Spleen (tissue), 11 donors: Measurements from ENCODE around the gene RECK. TPM values are rescaled to one million over a fixed set of nuclear protein-coding genes. Genes with fewer than 3 reads are reported as not detected.

Source experiments
- DNase-seq: peaks from one replicate; pipeline ENCODE4 v3.0.0-alpha.2; 2020
- H3K27ac ChIP-seq, 8 donors: fragments of 200-600 bp; sonication (generic) in 7 of 8; 1 replicate in 4 of 8; 2 replicates in 4 of 8; pipeline versions ENCODE4 v1.5.0 to v1.8.0; 2016 to 2021; ENCODE audit warnings: inconsistent platforms in 4 of 8, mild to moderate bottlenecking in 4 of 8, moderate library complexity in 1 of 8
- H3K27me3 ChIP-seq, 7 donors: fragments of 200-600 bp; sonication (generic) in 6 of 7; replicated peaks in 1 of 7; 1 replicate in 4 of 7; 2 replicates in 3 of 7; pipeline versions ENCODE4 v1.5.0 to v1.8.0; 2016 to 2021; ENCODE audit warnings: inconsistent platforms in 3 of 7, mild to moderate bottlenecking in 1 of 7
- H3K36me3 ChIP-seq, 6 donors: fragments of 200-600 bp; sonication (generic) in 5 of 6; 1 replicate in 4 of 6; 2 replicates in 2 of 6; pipeline versions ENCODE4 v1.5.0 to v1.8.0; 2016 to 2021; ENCODE audit warnings: inconsistent platforms in 2 of 6
- H3K4me1 ChIP-seq, 6 donors: fragments of 200-600 bp; sonication (generic) in 5 of 6; 1 replicate in 3 of 6; 2 replicates in 3 of 6; pipeline versions ENCODE4 v1.5.0 to v1.8.0; 2016 to 2021; ENCODE audit warnings: inconsistent platforms in 3 of 6
- H3K4me3 ChIP-seq, 8 donors: fragments of 200-600 bp; sonication (generic) in 7 of 8; 1 replicate in 4 of 8; 2 replicates in 4 of 8; pipeline versions ENCODE4 v1.5.0 to v1.8.0; 2016 to 2021; ENCODE audit warnings: inconsistent platforms in 4 of 8, mild to moderate bottlenecking in 4 of 8, moderate library complexity in 2 of 8
- H3K9me3 ChIP-seq, 8 donors: fragments of 200-600 bp; sonication (generic) in 7 of 8; 1 replicate in 4 of 8; 2 replicates in 4 of 8; pipeline versions ENCODE4 v1.5.0 to v1.8.0; 2016 to 2021; ENCODE audit warnings: inconsistent platforms in 4 of 8
- CTCF ChIP-seq, 11 experiments: fragments of 200-600 bp in 7 of 11; fragments of 450-650 bp in 4 of 11; sonication (generic) in 4 of 11; IDR thresholded peaks in 8 of 11; conservative IDR thresholded peaks in 3 of 11; 1 replicate in 7 of 11; 2 replicates in 4 of 11; pipeline versions ENCODE4 v1.4.0 to v1.8.0; 2016 to 2021; ENCODE audit warnings: antibody characterized with exemption in 11 of 11, inconsistent platforms in 4 of 11, mild to moderate bottlenecking in 1 of 11
- POLR2A ChIP-seq, 3 donors: fragments of 450-650 bp; IDR thresholded peaks; one replicate each; pipeline ENCODE4 v1.5.1; 2017; ENCODE audit warnings: antibody characterized with exemption in 3 of 3, mild to moderate bottlenecking in 1 of 3
- POLR2AphosphoS5 ChIP-seq, 3 donors: sonication (generic); formaldehyde crosslinking; IDR thresholded peaks; one replicate each; pipeline ENCODE4 v1.5.1; 2017; ENCODE audit warnings: antibody characterized with exemption in 3 of 3
- WGBS, 5 donors: extraction: QIAGEN DNeasy Blood & Tissue Kit in 3 of 5; methylation state at CpG; one replicate each; pipeline versions ENCODE4 v1.1.5 to v1.1.7; 2013 to 2018; 5-methylcytosine and 5-hydroxymethylcytosine counted together
- intact Hi-C: fragments of 100-400 bp; cut with DNase I; formaldehyde crosslinking; loops from one replicate; pipeline ENCODE4 v1.15.0; 2023; ENCODE audit warnings: low total_unique reads
- polyA plus RNA-seq, 3 donors: library from polyadenylated mRNA; stranded (reverse); fragments of 200-250 nt; gene quantifications; one replicate each; pipeline ENCODE4 v1.2.1, GENCODE V29; 2013
- total RNA-seq, 7 donors: library from RNA; depleted of rRNA in 3 of 7; stranded (reverse); fragments of >200 nt in 3 of 7; fragmentation: NEBNext Ultra II Directional in 4 of 7; extraction: Animal tissue kit (Norgen Biotek cat#: 25700) in 4 of 7; gene quantifications; one replicate each; pipeline versions ENCODE4 v1.1.0 to v1.2.1, GENCODE V29; 2016 to 2021
- donor health status: healthy with polysubstance abuse.
- donor health status: DM: no; HTN: no; CAD: no; lungs with moderate emphysema.
- donor health status: DM: no; HTN: no; CAD: no.
- donor health status: Bipolar disorder and iron deficiency.
- donor health status: healthy.
- donor health status: DM: no; HTN: no; CAD: no.
- donor health status: DM: yes; HTN: yes; CAD: no.

The RECK gene
- total and polyA plus RNA-seq, 10 donors = 2.7 to 16.0 (median 9.8) TPM

- 88 to 100% (median 96%) methylated on average over 2 of the region's 2 CpGs for WGBS, 5 donors
- Histone ChIP-seq H3K4me3 (no peak overlapping the region), H3K27ac (no peak overlapping the region), H3K9me3 (no peaks in the 10 kb centered on the region), H3K36me3 (peaks cover 0 to 63% (median 9%) of the 10 kb centered on the region in 6 donors), H3K4me1 (peaks cover 0 to 4% (median 0%) of the 10 kb centered on the region in 6 donors), H3K27me3 (no peaks in the 10 kb centered on the region)
- no peak for DNase-seq
- TF ChIP-seq POLR2A (IDR thresholded peaks at IDR 0.05) (no peak), CTCF (IDR thresholded peaks at IDR 0.05 in 8 of 11, conservative IDR thresholded peaks at IDR 0.05 in 3 of 11) (no peak), POLR2AphosphoS5 (IDR thresholded peaks at IDR 0.05) (no peak)
- intact Hi-C loops = no loop called here
Observed at GRCh38 chr9:36118201-36118600, 81.5 kb downstream of the RECK start.

DNA sequence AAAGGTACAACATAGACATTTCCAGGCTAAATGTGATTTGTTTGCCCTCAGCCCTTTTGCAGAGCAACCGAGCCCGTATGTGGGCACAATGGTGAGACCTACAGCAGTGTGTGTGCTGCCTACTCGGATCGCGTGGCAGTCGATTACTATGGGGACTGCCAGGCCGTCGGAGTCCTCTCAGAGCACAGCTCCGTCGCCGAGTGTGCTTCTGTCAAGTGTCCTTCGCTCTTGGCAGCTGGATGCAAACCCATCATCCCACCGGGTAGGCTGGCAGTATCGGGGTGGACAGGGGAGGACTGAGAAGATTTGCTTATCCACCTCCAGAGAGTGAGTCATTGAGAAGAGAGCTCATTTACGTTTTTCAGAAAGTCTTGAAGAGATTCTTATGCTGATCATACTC is 82.0 kb downstream of the RECK start:
- intact Hi-C loops = no loop called here
- H3K9me3 ChIP-seq = no peaks in the 10 kb centered on the region
- 92 to 95% (median 93%) methylated on average over 15 of the region's 15 CpGs for WGBS, 5 donors
- no peak overlapping the region for H3K4me3 ChIP-seq
- TF ChIP-seq CTCF (IDR thresholded peaks at IDR 0.05 in 8 of 11, conservative IDR thresholded peaks at IDR 0.05 in 3 of 11) (no peak), POLR2AphosphoS5 (IDR thresholded peaks at IDR 0.05) (no peak), POLR2A (IDR thresholded peaks at IDR 0.05) (no peak)
- no peak overlapping the region for H3K27ac ChIP-seq
- peaks cover 0 to 9% (median 0%) of the 10 kb centered on the region in 6 donors for H3K4me1 ChIP-seq
- DNase-seq = no peak
- peaks cover 0 to 67% (median 9%) of the 10 kb centered on the region in 6 donors for H3K36me3 ChIP-seq
- no peaks in the 10 kb centered on the region for H3K27me3 ChIP-seq

DNA sequence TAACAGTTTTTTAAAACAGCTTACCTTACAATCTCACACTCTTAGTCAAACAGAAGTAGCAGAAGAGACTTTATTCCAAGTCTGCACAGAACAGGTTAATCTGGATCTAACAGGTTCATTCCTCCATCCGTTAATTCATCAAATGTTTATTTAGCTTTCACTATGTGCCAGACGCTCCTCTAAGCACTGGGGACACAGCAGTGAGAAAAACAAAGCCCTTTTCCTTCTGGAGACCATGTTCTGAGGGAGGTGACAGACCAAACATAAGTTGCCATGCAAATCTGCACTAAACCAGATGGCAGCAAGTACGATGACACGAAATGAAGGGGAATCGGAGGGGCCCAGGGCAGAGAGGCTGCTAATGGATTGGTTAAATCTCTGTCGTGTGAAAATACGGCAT is 82.8 kb downstream of the RECK start:
- intact Hi-C loops = no loop called here
- H3K9me3 ChIP-seq = no peaks in the 10 kb centered on the region

GRCh38 chr9:36120705-36121104 is 84.0 kb downstream of the RECK start:
- Histone ChIP-seq H3K4me1 (peaks cover 0 to 18% (median 0%) of the 10 kb centered on the region in 6 donors), H3K4me3 (no peak overlapping the region), H3K27me3 (no peaks in the 10 kb centered on the region), H3K36me3 (peaks cover 0 to 65% (median 9%) of the 10 kb centered on the region in 6 donors), H3K27ac (no peak overlapping the region), H3K9me3 (no peaks in the 10 kb centered on the region)
- 88 to 97% (median 93%) methylated on average over 3 to 4 of the region's 4 CpGs for WGBS, 5 donors
- TF ChIP-seq CTCF (IDR thresholded peaks at IDR 0.05 in 8 of 11, conservative IDR thresholded peaks at IDR 0.05 in 3 of 11) (no peak), POLR2AphosphoS5 (IDR thresholded peaks at IDR 0.05) (no peak), POLR2A (IDR thresholded peaks at IDR 0.05) (no peak)
- intact Hi-C loops = no loop called here
- no peak for DNase-seq

More for the DNA sequence above, 82.8 kb downstream of the RECK start:
- Histone ChIP-seq H3K27ac (no peak overlapping the region), H3K4me3 (no peak overlapping the region), H3K36me3 (peaks cover 0 to 65% (median 9%) of the 10 kb centered on the region in 6 donors), H3K27me3 (no peaks in the 10 kb centered on the region), H3K4me1 (peaks cover 0 to 16% (median 0%) of the 10 kb centered on the region in 6 donors)
- TF ChIP-seq POLR2AphosphoS5 (IDR thresholded peaks at IDR 0.05) = no peak
- TF ChIP-seq CTCF (IDR thresholded peaks at IDR 0.05 in 8 of 11, conservative IDR thresholded peaks at IDR 0.05 in 3 of 11) = no peak
- TF ChIP-seq POLR2A (IDR thresholded peaks at IDR 0.05) = no peak
- DNase-seq = no peak
- WGBS, 5 donors = 94 to 95% (median 94%) methylated on average over 7 of the region's 7 CpGs
